Panc1 (cell line): ENCODE results near the gene PCDH17. TPM values are rescaled to one million over a fixed set of nuclear protein-coding genes. Genes with fewer than 3 reads are reported as not detected.

Experiments
- ATAC-seq: fragments of 200-7000 bp; cut with Tn5 transposase; 2 replicates; pipeline ENCODE4 v1.9.1; 2020; ENCODE audit warnings: mild to moderate bottlenecking, moderate library complexity
- BruUV-seq: library from RNA; stranded (reverse); fragments of 400-500 nt; replicated peaks from 2 replicates; lab custom pipeline; 2021; lab: Mats Ljungman, UMichigan
- CTCF ChIA-PET: fragments of 300-600 bp; sonication (Branson Sonifier 250); formaldehyde crosslinking; loops from one replicate; lab custom pipeline; 2022; ENCODE audit warnings: antibody characterized with exemption; lab: Charles Lee
- POLR2A ChIA-PET: fragments of 300-600 bp; sonication (Branson Sonifier 250); formaldehyde crosslinking; loops from one replicate; lab custom pipeline; 2022; ENCODE audit warnings: antibody characterized with exemption; lab: Charles Lee
- DNase-seq: peaks from one replicate; pipeline ENCODE4 v3.0.0-alpha.2; 2010; ENCODE audit warnings: low read depth, low spot score
- H3K27ac ChIP-seq: 2 replicates; pipeline ENCODE4 v1.5.1; 2011; ENCODE audit warnings: mild to moderate bottlenecking, low read length, inconsistent platforms
- H3K27me3 ChIP-seq: fragments of 200-500 bp; sonication (Bioruptor generic); 2 replicates; pipeline ENCODE4 v1.6.0; 2014; ENCODE audit warnings: low read length, inconsistent platforms; ENCODE audit not compliant: control insufficient read depth, insufficient read depth
- H3K36me3 ChIP-seq: fragments of 200-500 bp; sonication (Bioruptor generic); 2 replicates; pipeline ENCODE4 v1.5.1; 2014; ENCODE audit warnings: inconsistent platforms, mild to moderate bottlenecking, low read length, moderate library complexity; ENCODE audit not compliant: control insufficient read depth, insufficient read depth
- H3K4me1 ChIP-seq: 2 replicates; pipeline ENCODE4 v1.5.1; 2011; ENCODE audit warnings: inconsistent platforms, mild to moderate bottlenecking, low read length, moderate library complexity; ENCODE audit not compliant: control insufficient read depth, insufficient read depth
- H3K4me3 ChIP-seq, 2 experiments: 2 replicates each; pipeline ENCODE4 v1.5.1; 2011 to 2012; ENCODE audit warnings: low read depth in 2 of 2, low read length in 2 of 2, mild to moderate bottlenecking in 2 of 2, inconsistent platforms in 1 of 2, moderate library complexity in 1 of 2
- H3K9me3 ChIP-seq: fragments of 200-500 bp; sonication (Bioruptor generic); 2 replicates; pipeline ENCODE4 v1.5.1; 2014; ENCODE audit warnings: low read depth, mild to moderate bottlenecking, inconsistent platforms, low read length, moderate library complexity; ENCODE audit not compliant: control insufficient read depth, insufficient read depth
- POLR2AphosphoS5 ChIP-seq: IDR thresholded peaks from 2 replicates; pipeline ENCODE4 v1.6.1; 2012; ENCODE audit warnings: mild to moderate bottlenecking, low read depth, low read length, moderate library complexity
- SIN3A ChIP-seq: IDR thresholded peaks from 2 replicates; pipeline ENCODE4 v1.6.1; 2012; ENCODE audit warnings: low read depth, mild to moderate bottlenecking, low read length, moderate library complexity, borderline replicate concordance; ENCODE audit not compliant: insufficient read depth
- TCF7L2 ChIP-seq: IDR thresholded peaks from 2 replicates; pipeline ENCODE4 v1.6.1; 2011; ENCODE audit warnings: mild to moderate bottlenecking, low read depth, low read length, inconsistent platforms
- in situ Hi-C: cut with HindIII; loops from 2 replicates; pipeline ENCODE4 v1.10.0; 2016; ENCODE audit warnings: low sequenced_read_pairs, low pct_unique_long_range_greater_than_20kb
- intact Hi-C: fragments of 100-400 bp; cut with micrococcal nuclease; formaldehyde crosslinking; loops from one replicate; pipeline ENCODE4 v1.10.0; 2022; ENCODE audit not compliant: unreplicated experiment
- total RNA-seq: library from RNA; stranded (reverse); gene quantifications from one replicate; pipeline ENCODE4 v1.2.1, GENCODE V29; 2021; ENCODE audit not compliant: unreplicated experiment
- TF ChIP-seq, protein P1 (sequence below): fragments of 450-650 bp; IDR thresholded peaks from 2 replicates; pipeline ENCODE4 v1.5.1; 2017; ENCODE audit warnings: mild to moderate bottlenecking
- TF ChIP-seq, protein P2 (sequence below), 2 experiments: IDR thresholded peaks; 2 replicates each; pipeline ENCODE4 v1.6.1; 2011 to 2012; ENCODE audit warnings: low read depth in 2 of 2, control low read depth in 1 of 2, low read length in 1 of 2, mild to moderate bottlenecking in 1 of 2, moderate library complexity in 1 of 2; ENCODE audit not compliant: insufficient read depth in 1 of 2

Gene PCDH17
- total RNA-seq, 1 experiment from 2014 or later, result 0.26 TPM

DNA sequence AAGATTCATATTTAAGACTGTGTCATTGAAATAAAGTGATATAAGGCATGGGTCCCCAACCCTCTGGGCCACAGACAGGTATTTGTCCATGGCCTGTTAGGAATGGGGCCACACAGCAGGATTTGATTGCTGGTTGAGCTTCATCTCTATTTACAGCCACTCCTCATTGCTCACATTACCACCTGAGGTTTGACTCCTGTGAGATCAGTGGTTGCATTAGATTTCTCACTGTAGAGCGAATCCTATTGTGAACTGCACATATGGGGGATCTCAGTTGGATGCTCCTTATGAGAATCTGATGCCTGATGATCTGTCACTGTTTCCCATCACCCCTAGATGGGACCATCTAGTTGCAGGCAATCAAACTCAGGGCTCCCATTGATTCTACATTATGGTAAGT lies 132.1 kb downstream of the PCDH17 start:
- no peaks in the 10 kb centered on the region for H3K27me3 ChIP-seq
- ATAC-seq, result no peak
- ChIA-PET CTCF (no interaction called here), POLR2A (no interaction called here)
- no peak for DNase-seq
- H3K9me3 ChIP-seq, result no peaks in the 10 kb centered on the region
- in situ Hi-C loops (no loop called here), intact Hi-C loops (no loop called here)
- TF ChIP-seq SIN3A (no peak), POLR2AphosphoS5 (no peak), TCF7L2 (no peak)
- TF ChIP-seq, protein P1, sequence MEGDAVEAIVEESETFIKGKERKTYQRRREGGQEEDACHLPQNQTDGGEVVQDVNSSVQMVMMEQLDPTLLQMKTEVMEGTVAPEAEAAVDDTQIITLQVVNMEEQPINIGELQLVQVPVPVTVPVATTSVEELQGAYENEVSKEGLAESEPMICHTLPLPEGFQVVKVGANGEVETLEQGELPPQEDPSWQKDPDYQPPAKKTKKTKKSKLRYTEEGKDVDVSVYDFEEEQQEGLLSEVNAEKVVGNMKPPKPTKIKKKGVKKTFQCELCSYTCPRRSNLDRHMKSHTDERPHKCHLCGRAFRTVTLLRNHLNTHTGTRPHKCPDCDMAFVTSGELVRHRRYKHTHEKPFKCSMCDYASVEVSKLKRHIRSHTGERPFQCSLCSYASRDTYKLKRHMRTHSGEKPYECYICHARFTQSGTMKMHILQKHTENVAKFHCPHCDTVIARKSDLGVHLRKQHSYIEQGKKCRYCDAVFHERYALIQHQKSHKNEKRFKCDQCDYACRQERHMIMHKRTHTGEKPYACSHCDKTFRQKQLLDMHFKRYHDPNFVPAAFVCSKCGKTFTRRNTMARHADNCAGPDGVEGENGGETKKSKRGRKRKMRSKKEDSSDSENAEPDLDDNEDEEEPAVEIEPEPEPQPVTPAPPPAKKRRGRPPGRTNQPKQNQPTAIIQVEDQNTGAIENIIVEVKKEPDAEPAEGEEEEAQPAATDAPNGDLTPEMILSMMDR, result no peak
- TF ChIP-seq, protein P2, sequence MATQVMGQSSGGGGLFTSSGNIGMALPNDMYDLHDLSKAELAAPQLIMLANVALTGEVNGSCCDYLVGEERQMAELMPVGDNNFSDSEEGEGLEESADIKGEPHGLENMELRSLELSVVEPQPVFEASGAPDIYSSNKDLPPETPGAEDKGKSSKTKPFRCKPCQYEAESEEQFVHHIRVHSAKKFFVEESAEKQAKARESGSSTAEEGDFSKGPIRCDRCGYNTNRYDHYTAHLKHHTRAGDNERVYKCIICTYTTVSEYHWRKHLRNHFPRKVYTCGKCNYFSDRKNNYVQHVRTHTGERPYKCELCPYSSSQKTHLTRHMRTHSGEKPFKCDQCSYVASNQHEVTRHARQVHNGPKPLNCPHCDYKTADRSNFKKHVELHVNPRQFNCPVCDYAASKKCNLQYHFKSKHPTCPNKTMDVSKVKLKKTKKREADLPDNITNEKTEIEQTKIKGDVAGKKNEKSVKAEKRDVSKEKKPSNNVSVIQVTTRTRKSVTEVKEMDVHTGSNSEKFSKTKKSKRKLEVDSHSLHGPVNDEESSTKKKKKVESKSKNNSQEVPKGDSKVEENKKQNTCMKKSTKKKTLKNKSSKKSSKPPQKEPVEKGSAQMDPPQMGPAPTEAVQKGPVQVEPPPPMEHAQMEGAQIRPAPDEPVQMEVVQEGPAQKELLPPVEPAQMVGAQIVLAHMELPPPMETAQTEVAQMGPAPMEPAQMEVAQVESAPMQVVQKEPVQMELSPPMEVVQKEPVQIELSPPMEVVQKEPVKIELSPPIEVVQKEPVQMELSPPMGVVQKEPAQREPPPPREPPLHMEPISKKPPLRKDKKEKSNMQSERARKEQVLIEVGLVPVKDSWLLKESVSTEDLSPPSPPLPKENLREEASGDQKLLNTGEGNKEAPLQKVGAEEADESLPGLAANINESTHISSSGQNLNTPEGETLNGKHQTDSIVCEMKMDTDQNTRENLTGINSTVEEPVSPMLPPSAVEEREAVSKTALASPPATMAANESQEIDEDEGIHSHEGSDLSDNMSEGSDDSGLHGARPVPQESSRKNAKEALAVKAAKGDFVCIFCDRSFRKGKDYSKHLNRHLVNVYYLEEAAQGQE (IDR thresholded peaks at IDR 0.05; ENCODE audit: insufficient read depth in 1 of 2, low read depth in 2 of 2, low read length in 1 of 2), result no peak
- no peaks in the 10 kb centered on the region for H3K4me1 ChIP-seq
- no peaks in the 10 kb centered on the region for H3K36me3 ChIP-seq
- no TSS peak for BruUV-seq
- no peak overlapping the region for H3K27ac ChIP-seq
- H3K4me3 ChIP-seq, result no peak overlapping the region
